HG02852 (cell line): ENCODE measurements around the gene SLC25A21.
"Not testable (repeated sequence)": the region's sequence is repeated elsewhere in the genome, so short reads cannot be mapped to it uniquely, and the experiment has no call there.

Experiments used
- ATAC-seq: cut with Tn5 transposase; IDR thresholded peaks from one replicate; pipeline ENCODE4 v1.9.1; 2021; ENCODE audit warnings: mild to moderate bottlenecking, moderate library complexity; ENCODE audit not compliant: unreplicated experiment

Gene SLC25A21

GRCh38 chr14:37172024-37172869, at the start of gene SLC25A21:
Gene SLC25A21, minus strand, starts transcription at chr14:37172606.
- no peak for ATAC-seq

GRCh38 chr14:37221073-37221472, 48.7 kb upstream of the SLC25A21 start:
- no peak for ATAC-seq

- ATAC-seq = no peak
Measured at GRCh38 chr14:37215345-37215744, 42.9 kb upstream of the SLC25A21 start.

DNA sequence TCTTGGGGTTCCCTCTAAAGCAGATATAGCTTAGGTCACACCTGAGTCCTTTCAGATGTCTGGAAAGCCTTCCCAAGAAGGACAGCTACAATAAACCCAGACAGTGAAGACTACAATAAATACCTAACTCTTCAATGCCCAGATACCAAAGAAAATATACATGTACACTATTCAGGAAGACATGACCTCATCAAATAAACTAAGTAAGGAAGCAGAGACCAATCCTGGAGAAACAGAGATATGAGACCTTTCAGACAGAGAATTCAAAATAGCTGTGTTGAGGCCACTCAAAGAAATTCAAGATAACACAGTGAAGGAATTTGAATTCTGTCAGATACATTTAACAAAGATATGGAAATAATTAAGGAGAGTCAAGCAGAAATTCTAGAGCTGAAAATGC, 40.6 kb upstream of the SLC25A21 start:
- no peak for ATAC-seq

DNA sequence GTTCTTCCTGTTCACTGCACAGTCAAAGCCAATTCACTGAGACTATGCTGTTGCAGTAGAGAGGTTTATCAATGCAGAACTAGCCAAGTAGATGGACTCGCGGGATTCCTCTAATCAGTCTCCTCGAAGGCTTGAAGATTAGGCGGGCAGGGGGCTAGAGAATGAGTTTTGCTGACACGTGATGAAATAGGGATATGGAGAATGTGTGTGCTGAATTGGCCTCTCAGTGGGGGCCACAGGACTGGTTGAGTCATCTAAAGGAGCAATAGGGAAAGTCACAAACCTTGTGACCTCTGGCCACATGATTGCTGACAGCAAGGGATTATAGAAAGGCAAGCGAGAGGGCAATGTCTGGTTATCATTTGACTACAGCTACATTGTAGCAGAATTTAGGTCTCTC, 38.0 kb upstream of the SLC25A21 start:
- ATAC-seq = no peak

- ATAC-seq = not testable (repeated sequence)
Measured at GRCh38 chr14:37209617-37210016, 37.2 kb upstream of the SLC25A21 start.

- ATAC-seq = not testable (repeated sequence)
Measured at GRCh38 chr14:37205623-37206605, 33.5 kb upstream of the SLC25A21 start.

- ATAC-seq = no peak
Measured at GRCh38 chr14:37203423-37203822, 31.0 kb upstream of the SLC25A21 start.

DNA sequence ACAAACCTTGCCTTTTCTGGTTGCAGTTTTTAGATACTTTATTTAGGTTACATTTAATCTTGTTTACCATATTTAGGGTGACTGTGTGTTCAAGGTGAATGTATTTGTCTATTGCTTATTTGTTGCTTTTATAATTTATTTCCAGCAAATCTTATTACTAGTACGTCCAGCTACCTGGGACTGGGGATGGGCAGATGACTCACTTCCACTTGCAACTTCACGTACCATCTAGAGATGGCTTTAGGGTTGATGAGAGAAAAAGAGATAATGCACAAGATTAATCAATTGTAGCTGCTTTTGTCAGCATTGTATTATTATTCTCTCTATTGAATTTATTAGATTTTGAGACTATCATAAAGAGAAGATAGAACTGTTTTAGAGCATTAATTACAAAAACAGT, 30.4 kb upstream of the SLC25A21 start:
- no peak for ATAC-seq

DNA sequence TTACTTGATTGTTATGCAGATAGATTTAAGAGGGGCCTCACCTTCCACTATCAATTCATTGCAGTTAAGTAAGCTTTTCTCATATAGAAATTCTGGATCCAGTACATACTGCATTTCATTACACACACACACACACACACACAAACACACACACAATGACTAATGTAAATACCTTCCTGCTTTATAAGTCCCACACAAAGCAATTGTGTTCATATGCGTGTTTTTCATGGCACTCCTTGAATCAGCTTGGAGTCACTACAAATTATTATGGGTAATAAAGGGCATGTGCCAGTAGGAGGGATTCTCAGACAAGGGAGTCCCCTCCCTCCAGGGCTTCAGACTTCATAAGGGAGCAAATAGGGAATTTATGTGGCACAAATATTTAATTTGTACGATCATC, 29.9 kb upstream of the SLC25A21 start:
- no peak for ATAC-seq

- no peak for ATAC-seq
Measured at GRCh38 chr14:37201724-37202123, 29.3 kb upstream of the SLC25A21 start.

GRCh38 chr14:37198907-37199306, 26.5 kb upstream of the SLC25A21 start:
- ATAC-seq = no peak

- no peak for ATAC-seq
Measured at GRCh38 chr14:37198273-37198598, 25.8 kb upstream of the SLC25A21 start.

DNA sequence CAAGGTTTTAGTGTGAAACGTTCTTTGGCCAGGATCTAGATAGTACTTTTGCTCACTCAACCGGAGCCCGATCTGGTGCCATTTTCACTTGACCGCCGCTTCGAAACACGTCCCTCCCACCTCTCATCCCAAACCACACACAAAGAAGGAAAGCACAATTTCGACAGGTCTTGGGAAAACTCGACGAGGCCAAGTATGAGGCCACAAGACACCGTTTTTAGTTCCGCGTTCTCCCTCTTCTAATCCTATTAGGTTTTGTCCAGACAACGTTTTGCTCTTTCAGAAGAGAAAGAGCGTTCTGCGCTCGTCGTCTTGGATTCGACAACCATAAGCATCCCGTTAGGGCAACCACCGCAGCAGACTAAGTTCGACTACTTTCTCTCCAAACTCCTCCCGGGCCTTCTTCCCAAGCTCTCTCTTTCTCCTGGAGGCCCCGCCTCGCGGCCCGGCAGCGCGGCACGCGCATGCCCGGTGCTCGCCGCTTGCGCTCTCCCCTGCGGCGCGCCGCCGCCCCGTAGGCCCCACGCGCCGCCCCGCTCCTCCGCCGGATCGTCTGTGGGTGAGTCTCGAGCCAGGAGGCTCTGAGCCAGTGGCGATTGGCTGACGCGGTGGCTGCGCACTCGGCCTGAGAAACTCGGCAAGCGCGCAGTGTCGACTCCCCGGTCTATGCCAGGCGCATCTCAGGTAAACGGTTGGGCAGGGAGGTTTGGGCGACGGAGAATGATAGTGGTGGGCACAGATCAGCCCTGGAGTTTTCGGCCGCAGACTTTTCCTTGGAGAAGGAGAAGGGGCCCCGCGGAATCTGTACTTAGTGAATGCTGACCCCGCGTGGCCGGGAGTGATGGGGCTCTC, 25.2 kb upstream of the SLC25A21 start, which contains the start of gene MIPOL1:
TSS of gene MIPOL1 (plus strand) at position 517 of the 852 bp plus-strand sequence. CDS start 49,952 bp downstream, outside the sequence.
- ATAC-seq = no peak

- ATAC-seq = no peak
Measured at GRCh38 chr14:37196604-37197420, 24.4 kb upstream of the SLC25A21 start.

DNA sequence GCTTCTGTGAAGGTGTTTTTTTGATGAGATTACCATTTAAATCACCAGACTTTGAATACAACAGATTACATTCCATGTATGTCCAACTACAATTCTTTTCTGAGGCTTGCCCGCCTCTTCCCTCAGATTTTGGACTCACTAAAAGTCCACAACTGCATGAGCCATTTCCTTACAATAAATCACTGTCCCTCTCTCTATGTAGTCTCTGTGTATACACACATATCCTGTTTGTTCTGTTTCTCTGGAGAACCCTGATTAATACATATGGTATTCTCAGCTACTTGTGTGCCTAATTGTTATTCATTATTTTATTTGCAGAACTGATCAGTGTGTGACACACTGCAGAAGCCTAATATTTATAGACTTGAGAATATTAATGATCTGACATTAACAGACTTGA, 22.9 kb upstream of the SLC25A21 start:
- no peak for ATAC-seq

DNA sequence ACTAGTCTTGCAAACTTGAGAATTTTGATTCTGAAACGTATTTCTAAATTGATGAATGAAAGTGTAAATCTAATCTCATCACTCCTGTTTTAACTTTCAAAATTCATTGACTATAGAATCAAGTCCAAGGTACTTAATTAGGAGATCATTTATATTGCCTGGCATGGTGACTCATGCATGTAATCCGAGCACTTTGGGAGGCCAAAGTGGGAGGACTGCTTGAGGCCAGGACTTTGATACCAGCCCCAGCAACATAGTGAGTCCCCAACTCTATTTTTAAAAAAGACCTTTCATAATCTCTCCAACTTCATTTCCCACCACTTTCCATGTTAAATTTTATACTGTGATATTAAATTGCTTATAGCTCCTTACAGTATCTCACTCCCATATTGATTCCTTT, 22.3 kb upstream of the SLC25A21 start:
- no peak for ATAC-seq

DNA sequence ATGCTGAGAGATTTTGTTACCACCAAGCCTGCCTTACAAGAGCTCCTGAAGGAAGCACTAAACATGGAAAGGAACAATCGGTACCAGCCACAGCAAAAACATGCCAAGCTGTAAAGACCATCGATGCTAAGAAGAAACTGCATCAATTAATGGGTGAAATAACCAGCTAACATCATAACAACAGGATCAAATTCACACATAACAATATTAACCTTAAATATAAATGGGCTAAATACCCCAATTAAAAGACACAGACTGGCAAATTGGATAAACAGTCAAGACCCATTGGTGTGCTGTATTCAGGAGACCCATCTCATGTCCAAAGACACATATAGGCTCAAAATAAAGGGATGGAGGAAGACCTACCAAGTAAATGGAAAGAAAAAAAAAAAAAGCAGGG, 17.3 kb upstream of the SLC25A21 start:
- not testable (repeated sequence) for ATAC-seq

GRCh38 chr14:37187840-37188577, 15.6 kb upstream of the SLC25A21 start:
- not testable (repeated sequence) for ATAC-seq
